ENCODE measurements around the gene SLC4A1AP.

- TF ChIP-seq RHOXF2B (CRISPR knock-in tag; conservative IDR thresholded peaks at IDR 0.05): no peak
- no peak for TF ChIP-seq ZZZ3 (IDR thresholded peaks at IDR 0.05)
Measured at GRCh38 chr2:27653397-27653796, 10.3 kb upstream of the SLC4A1AP start.
